GM19395 (cell line): ENCODE data around the gene TMC8.
"Not testable (repeated sequence)": the region's sequence is repeated elsewhere in the genome, so short reads cannot be mapped to it uniquely, and the experiment has no call there.

Experiments
- ATAC-seq: cut with Tn5 transposase; IDR thresholded peaks from one replicate; pipeline ENCODE4 v1.9.1; 2021; ENCODE audit warnings: mild to moderate bottlenecking, moderate library complexity; ENCODE audit not compliant: unreplicated experiment

TMC8 gene

GRCh38 chr17:78133971-78134898 is 3.7 kb downstream of the TMC8 start:
- ATAC-seq: no peak

GRCh38 chr17:78134899-78135385 is 4.4 kb downstream of the TMC8 start:
- no peak for ATAC-seq

DNA sequence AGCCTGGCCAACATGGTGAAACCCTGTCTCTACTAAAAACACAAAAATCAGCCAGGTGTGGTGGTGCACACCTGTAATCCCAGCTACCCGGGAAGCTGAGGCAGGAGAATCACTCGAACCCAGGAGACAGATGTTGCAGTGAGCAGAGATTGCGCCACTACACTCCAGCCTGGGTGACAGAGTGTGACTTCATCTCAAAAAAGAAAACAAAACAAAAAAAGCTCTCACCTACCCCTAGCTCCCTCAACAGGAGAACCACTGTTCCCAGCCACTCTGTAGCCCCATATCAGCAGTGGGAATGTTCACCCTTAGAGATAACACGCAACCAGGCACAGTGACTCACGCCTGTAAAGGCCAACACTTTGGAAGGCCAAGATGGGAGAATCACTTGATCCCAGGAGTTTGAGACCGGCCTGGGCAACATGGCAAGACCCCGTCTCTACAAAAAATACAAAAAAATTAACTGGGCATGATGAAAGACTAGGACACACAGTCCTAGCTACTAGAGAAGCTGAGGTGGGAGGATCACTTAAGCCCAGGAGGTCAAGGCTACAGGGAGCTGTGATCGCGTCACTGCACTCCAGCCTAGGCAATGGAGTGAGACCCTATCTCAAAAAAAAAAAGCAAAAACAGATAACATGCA is 5.4 kb downstream of the TMC8 start:
- ATAC-seq: no peak

DNA sequence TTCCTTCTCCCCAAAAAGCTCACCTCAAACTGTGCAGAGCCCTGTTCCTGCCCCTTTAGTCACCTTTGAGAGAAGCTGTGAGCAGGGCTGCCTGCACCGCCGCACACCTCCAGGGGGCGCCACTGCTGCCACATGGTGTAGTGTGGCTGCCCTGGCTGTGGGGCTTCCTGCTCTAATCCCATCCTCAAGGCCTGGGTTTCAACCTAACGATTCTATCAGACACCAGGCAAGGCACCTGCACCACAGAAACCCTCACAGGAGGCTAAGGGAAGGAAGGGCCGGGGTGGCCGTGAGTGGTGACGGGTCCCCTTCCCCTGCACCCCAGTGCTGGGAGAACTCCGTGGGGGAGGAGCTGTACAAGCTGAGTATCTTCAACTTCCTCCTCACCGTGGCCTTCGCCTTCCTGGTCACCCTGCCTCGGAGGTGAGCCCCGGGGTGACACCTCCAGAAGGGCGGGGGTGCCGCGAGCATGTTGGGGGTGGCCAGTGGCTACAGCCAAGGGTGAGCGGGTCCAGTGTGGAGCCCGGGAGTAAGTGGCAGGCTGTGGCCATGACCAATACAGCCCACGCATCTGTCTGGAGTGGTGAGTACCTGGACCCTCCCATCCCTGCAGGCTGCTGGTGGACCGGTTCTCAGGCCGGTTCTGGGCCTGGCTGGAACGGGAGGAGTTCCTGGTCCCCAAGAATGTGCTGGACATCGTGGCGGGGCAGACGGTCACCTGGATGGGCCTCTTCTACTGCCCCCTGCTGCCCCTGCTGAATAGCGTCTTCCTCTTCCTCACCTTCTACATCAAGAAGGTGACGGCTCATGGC is 7.0 kb downstream of the TMC8 start:
- ATAC-seq: no peak

GRCh38 chr17:78138204-78139060 is 7.9 kb downstream of the TMC8 start:
- ATAC-seq: no peak

GRCh38 chr17:78139861-78140168 is 9.2 kb downstream of the TMC8 start:
- not testable (repeated sequence) for ATAC-seq

GRCh38 chr17:78140169-78141051 is 9.8 kb downstream of the TMC8 start:
- peak; percentile 64 for ATAC-seq

DNA sequence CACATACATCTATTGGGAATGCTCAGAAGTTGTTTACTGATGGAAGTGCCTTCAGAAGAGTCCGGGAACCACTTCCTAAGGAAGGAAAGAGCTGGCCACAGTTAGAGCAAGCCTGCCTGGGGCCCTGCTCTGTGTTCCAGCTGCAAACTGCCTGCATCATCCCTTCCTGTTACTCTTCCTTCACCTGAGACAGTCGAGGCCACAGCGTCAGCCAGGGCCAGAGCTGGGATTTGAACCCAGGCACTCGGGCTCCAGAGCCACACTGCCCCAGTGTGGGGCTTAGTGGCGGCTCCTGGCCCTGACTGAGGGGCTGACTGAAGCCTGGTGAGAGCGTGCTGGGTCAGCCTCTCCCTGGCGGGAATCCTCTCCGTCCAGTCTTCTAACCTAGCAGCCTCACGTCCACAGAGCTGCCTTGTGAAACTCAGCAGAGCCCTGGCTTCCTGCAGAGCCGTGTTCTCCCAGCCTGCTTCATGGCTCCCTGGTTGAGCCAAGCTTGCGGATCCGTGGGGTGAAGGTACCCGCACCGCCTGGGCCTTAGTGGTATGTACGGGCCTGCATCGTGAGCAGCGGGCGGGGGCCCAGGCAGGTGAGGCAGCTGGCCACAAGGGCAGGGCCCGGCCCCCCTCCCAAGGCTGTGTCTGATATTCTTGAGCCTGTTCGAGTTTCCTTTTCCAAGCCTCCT is 11.0 kb downstream of the TMC8 start:
- ATAC-seq: no peak

DNA sequence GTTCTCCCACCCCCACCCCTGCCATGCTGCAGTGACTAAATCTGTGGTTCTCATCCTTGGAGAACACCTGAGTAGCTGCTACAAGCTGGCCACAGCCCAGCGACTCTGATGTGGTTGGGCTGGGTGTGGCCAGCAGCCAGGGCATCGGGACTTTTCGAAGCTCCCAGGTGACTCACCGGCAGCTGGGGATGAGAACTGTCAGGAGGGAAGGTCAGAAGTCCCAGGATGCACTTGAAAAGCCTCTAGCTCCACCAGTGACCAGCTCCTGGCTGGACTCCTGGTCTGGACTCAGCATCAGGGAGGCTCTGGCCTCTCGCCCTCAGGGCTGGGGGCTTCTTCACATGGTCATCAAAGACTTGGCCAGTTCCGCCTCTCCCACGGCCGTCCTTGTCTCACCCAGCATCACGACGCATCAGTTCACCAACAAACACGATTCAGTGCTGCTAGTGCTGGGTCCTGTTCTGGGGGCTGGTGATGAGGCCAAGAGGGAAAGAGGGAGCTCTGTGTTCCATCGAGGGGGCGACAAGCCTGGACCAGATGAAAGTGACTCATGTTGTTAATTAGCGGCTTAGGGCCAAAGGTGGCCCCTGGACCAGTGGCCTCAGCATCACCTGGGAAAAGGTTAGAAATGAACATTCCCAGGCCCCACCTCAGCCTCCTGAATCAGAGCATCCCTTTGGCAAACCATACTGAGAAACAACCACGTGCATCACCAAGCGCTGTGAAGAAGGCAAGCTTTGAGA is 11.7 kb downstream of the TMC8 start:
- ATAC-seq: no peak

GRCh38 chr17:78143214-78144146 is 12.9 kb downstream of the TMC8 start:
- no peak for ATAC-seq

DNA sequence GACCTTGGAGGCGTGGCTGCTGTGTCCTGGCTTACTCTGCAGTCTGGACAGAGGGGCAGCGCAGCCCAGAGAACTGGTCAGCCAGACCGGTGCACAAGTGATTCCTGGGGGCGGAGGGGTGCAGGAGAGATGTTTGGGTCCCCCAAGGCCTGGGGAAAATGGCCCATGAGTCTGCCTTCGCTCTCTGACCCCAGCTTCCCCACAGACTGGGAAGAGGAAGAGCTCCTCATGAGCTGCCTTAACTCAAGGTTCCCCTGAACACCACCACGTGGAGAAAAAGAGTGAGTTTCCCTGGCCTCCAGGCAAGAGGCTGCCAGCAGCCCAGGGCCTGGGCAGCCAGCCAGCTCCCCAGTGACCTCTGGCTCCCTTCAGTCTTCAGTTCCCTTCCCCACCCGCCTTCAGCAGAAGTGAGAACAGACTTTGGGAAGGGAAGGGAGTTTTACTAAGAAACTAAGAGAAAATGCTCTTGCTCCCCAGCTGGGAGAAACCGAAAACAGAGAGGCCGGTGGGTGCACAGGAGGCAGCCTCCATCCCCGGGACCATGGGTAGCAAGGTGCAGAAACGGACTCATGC is 13.7 kb downstream of the TMC8 start:
- no peak for ATAC-seq

DNA sequence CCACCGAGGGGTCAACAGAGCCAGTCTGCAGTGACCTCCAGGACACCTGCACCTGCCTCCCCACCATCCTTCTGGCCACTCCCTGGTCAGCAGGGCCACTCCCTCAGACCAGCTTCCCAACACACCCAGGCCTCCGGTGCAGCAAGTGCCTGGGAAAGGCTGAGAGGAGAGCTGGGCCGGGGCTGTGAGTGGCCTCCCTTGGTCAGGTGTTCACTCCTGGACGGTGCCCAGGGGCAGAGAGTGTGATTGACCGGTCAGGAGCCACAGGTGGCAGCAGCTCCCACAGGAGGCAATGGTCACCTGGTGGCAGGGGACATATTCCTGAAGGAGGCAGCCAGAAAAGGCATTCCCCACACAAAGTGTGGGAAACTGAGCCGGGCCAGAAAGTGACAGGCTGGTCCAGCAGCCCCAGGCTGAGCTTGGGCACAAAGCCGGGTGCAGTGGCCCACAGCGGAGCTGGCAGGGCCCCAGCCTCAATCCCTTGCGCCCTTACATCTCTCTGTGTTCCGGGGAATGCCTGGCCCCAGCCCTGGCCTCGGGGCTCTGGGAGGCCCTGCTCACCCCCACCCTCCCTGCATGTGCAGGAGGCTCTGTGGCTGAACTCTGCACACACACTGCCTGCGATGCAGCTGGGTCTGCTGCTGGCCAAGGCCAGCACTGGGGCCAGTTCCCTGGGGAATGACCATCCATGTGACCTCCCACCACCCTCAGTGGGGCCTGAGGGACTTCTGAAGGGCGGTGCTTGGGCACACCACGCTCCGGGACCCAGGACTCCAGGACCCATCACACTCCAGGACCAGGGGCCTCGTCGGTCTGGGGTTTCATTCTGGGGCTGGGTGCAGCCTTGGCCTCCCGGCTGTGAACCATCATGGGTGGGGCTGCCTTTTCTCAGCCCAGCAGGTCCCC is 14.4 kb downstream of the TMC8 start:
- ATAC-seq: no peak

- ATAC-seq: no peak
These were observed 15.9 kb downstream of the TMC8 start for GRCh38 chr17:78146471-78146869.

- ATAC-seq: no peak
These were observed 16.3 kb downstream of the TMC8 start for GRCh38 chr17:78146881-78147280.

- no peak for ATAC-seq
These were observed 16.9 kb downstream of the TMC8 start for GRCh38 chr17:78147315-78147998.
